A549 (cell line): ENCODE data around the gene TKFC. TPM values are rescaled to one million over a fixed set of nuclear protein-coding genes. Genes with fewer than 3 reads are reported as not detected.

Source experiments
- ATAC-seq, 2 experiments: fragments of 200-7000 bp in 1 of 2; fragments of >200 bp in 1 of 2; cut with Nextera tagmentation in 1 of 2; cut with Tn5 transposase in 1 of 2; 3 replicates each; pipeline versions ENCODE4 v1.8.0 to v1.9.1; 2018 to 2020; ENCODE audit warnings: mild to moderate bottlenecking in 1 of 2, moderate library complexity in 1 of 2
- CTCF ChIA-PET: fragments of 300-600 bp; sonication (Branson Sonifier 250); formaldehyde crosslinking; extraction: SDS; loops from one replicate; lab custom pipeline; 2021; ENCODE audit warnings: antibody characterized with exemption, inconsistent platforms; lab: Yijun Ruan, JAX
- POLR2A ChIA-PET: fragments of 350-600 bp; formaldehyde crosslinking; extraction: SDS; loops from one replicate; lab custom pipeline; 2021; ENCODE audit warnings: antibody characterized with exemption, inconsistent platforms; lab: Yijun Ruan, JAX
- DNase-seq, 2 experiments: peaks; one replicate each; pipeline versions ENCODE4 v3.0.0 to v3.0.0-alpha.2; 2011 to 2016; ENCODE audit warnings: low read depth in 1 of 2, low spot score in 1 of 2
- FAIRE-seq: peaks from 2 replicates; lab custom pipeline; 2011; peaks lifted over from hg19 to GRCh38; lab: Jason Lieb, UNC
- H3K27ac ChIP-seq, 2 experiments: fragments of >200 bp; sonication (Bioruptor Twin); formaldehyde crosslinking; 3 replicates each; pipeline ENCODE4 v1.5.1; 2016 to 2017
- H3K4me1 ChIP-seq: fragments of >200 bp; sonication (Bioruptor Twin); formaldehyde crosslinking; 3 replicates; pipeline ENCODE4 v1.6.1; 2016
- H3K4me2 ChIP-seq: fragments of >200 bp; sonication (Bioruptor Twin); formaldehyde crosslinking; 3 replicates; pipeline ENCODE4 v1.6.1; 2016
- H3K4me3 ChIP-seq: fragments of >200 bp; sonication (Bioruptor Twin); formaldehyde crosslinking; 3 replicates; pipeline ENCODE4 v1.5.1; 2016
- H3K9me3 ChIP-seq: fragments of >200 bp; sonication (Bioruptor Twin); formaldehyde crosslinking; 3 replicates; pipeline ENCODE4 v1.6.1; 2016
- BHLHE40 ChIP-seq: IDR thresholded peaks from 2 replicates; pipeline ENCODE4 v1.6.1; 2012; ENCODE audit warnings: low read depth, low read length, inconsistent platforms
- CBX2 ChIP-seq: fragments of 200-600 bp; sonication (generic); IDR thresholded peaks from 2 replicates; pipeline ENCODE4 v1.6.1; 2016; ENCODE audit warnings: low read depth, mild to moderate bottlenecking, borderline replicate concordance
- CEBPB ChIP-seq, 2 experiments: fragments of >200 bp in 1 of 2; sonication (Bioruptor Twin) in 1 of 2; formaldehyde crosslinking in 1 of 2; IDR thresholded peaks; 2 replicates each; pipeline ENCODE4 v1.6.1; 2012 to 2016
- CHD2 ChIP-seq: fragments of 150-350 bp; IDR thresholded peaks from 2 replicates; pipeline ENCODE4 v1.6.1; 2014; ENCODE audit warnings: low read length; ENCODE audit not compliant: partially characterized antibody
- EHF ChIP-seq: fragments of 250-450 bp; sonication (Bioruptor Pico); IDR thresholded peaks from 2 replicates; pipeline ENCODE4 v1.5.0; 2020; ENCODE audit warnings: mild to moderate bottlenecking
- ESRRA ChIP-seq: fragments of 150-350 bp; IDR thresholded peaks from 2 replicates; pipeline ENCODE4 v1.6.1; 2014; ENCODE audit warnings: mild to moderate bottlenecking, low read length, borderline replicate concordance
- HEYL ChIP-seq: fragments of 250-450 bp; sonication (Bioruptor Pico); IDR thresholded peaks from 2 replicates; pipeline ENCODE4 v1.8.0; 2021; ENCODE audit warnings: mild to moderate bottlenecking, moderate library complexity
- KDM5A ChIP-seq: fragments of 200-600 bp; sonication (generic); IDR thresholded peaks from 2 replicates; pipeline ENCODE4 v1.6.1; 2016; ENCODE audit warnings: antibody characterized with exemption, mild to moderate bottlenecking
- MAX ChIP-seq: IDR thresholded peaks from 2 replicates; pipeline ENCODE4 v1.6.1; 2012
- MAZ ChIP-seq: fragments of 150-350 bp; IDR thresholded peaks from 2 replicates; pipeline ENCODE4 v1.6.1; 2014; ENCODE audit warnings: antibody characterized with exemption, low read depth, low read length, borderline replicate concordance
- MYC ChIP-seq: IDR thresholded peaks from 2 replicates; pipeline ENCODE4 v1.6.1; 2012; ENCODE audit warnings: mild to moderate bottlenecking, inconsistent platforms, low read length, improper control_type of control experiment, borderline replicate concordance
- POLR2AphosphoS2 ChIP-seq: conservative IDR thresholded peaks from 2 replicates; pipeline ENCODE4 v1.6.1; 2012; ENCODE audit warnings: low read length, improper control_type of control experiment, inconsistent platforms
- RAD21 ChIP-seq, 2 experiments: fragments of >200 bp in 1 of 2; sonication (Bioruptor Twin) in 1 of 2; formaldehyde crosslinking in 1 of 2; IDR thresholded peaks in 1 of 2; conservative IDR thresholded peaks in 1 of 2; 2 replicates in 1 of 2; 3 replicates in 1 of 2; pipeline ENCODE4 v1.6.1; 2012 to 2018; ENCODE audit warnings: inconsistent platforms in 1 of 2
- RARB ChIP-seq: fragments of 250-450 bp; sonication (Bioruptor Pico); IDR thresholded peaks from 2 replicates; pipeline ENCODE4 v1.8.0; 2021; ENCODE audit warnings: mild to moderate bottlenecking, moderate library complexity
- SREBF2 ChIP-seq: fragments of 450-650 bp; IDR thresholded peaks from 2 replicates; pipeline ENCODE4 v1.6.1; 2014; ENCODE audit warnings: mild to moderate bottlenecking, moderate library complexity
- TP53 ChIP-seq: fragments of 250-450 bp; sonication (Bioruptor Pico); IDR thresholded peaks from 2 replicates; pipeline ENCODE4 v1.5.0; 2021; ENCODE audit warnings: mild to moderate bottlenecking, moderate library complexity
- ZFP36 ChIP-seq: fragments of 450-650 bp; IDR thresholded peaks from 2 replicates; pipeline ENCODE4 v1.6.1; 2014; ENCODE audit warnings: borderline replicate concordance; ENCODE audit not compliant: partially characterized antibody
- ZSCAN20 ChIP-seq: fragments of 250-450 bp; sonication (Bioruptor Pico); IDR thresholded peaks from 2 replicates; pipeline ENCODE4 v1.8.0; 2022; ENCODE audit warnings: mild to moderate bottlenecking, moderate library complexity
- WGBS: methylation state at CpG from one replicate; pipeline ENCODE4 v1.1.6; 2017; ENCODE audit errors: missing lambda C conversion rate; 5-methylcytosine and 5-hydroxymethylcytosine counted together
- polyA plus RNA-seq, 4 experiments: library from polyadenylated mRNA; depleted of rRNA in 3 of 4; stranded (reverse); fragments of >200 nt; fragmentation: RNase III in 1 of 4; extraction: RNeasy Plus Mini Kit Qiagen cat#74134 plus additional on column Dnase treatment in 1 of 4; gene quantifications; 2 replicates in 3 of 4; 3 replicates in 1 of 4; pipeline ENCODE4 v1.2.3, GENCODE V29; 2011 to 2017
- TF ChIP-seq, protein P1 (sequence below): fragments of 200-600 bp; sonication (generic); IDR thresholded peaks from 2 replicates; pipeline ENCODE4 v1.6.1; 2016; ENCODE audit warnings: antibody characterized with exemption, mild to moderate bottlenecking, moderate library complexity

The TKFC gene
- polyA plus RNA-seq, 2 of the 4 experiments (the other 2 are of a cell fraction), result 46.5 to 48.7 TPM

DNA sequence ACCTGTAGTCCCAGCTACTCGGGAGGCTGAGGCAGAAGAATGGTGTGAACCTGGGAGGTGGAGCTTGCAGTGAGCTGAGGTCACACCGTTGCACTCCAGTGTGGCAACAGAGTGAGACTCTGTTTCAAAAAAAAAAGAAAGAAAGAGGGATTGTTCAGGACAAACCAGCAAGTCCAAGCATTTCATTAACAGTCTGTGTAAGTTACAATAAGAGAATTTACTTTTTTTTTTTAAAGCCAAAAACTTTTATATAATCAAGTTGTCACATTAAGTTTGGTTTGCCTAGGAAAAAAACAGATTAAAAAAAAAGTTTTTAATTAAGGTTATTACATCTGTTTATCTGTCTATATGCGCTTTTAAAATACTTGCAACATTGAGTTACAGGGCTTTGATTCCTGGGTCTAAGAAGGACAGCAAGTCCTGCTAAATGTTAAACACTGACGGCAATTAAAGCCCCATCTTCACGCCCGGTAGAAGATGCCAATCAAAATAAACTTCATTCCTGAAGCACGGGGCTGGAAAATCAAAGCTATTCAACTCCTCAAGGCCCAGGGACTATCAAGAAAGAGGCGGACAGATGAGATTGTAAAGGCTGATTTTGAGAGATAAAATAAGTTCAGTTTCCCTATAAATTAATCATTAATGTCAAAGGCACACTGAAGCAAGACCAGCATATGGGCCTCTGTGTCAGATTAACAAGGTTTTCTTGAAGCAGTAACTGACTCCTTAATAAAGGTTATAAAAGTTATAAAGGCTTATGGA lies 39.8 kb downstream of the TKFC start:
- ChIA-PET CTCF (interaction anchor here (15.0 to 33.1 kb wide), 3 partner anchors 13 to 35 kb away, joined by 368 to 552 read pairs (median 521); partner anchors contain the start of genes DDB1, TKFC and TMEM216), POLR2A (interaction anchor here (0.6 kb wide), 1 partner anchor 11 kb away, joined by 5 read pairs; the partner anchor contains the start of genes CYB561A3 and TMEM138)
- Histone ChIP-seq H3K4me3 (no peak overlapping the region), H3K4me1 (peaks cover 3% of the 10 kb centered on the region), H3K27ac (no peak overlapping the region), H3K4me2 (no peak overlapping the region), H3K9me3 (0 out of 3 replicates have a peak, but pooled peaks cover 2% of the 10 kb centered on the region)
- TF ChIP-seq ZFP36, result peak; percentile 84
- TF ChIP-seq, protein P1, sequence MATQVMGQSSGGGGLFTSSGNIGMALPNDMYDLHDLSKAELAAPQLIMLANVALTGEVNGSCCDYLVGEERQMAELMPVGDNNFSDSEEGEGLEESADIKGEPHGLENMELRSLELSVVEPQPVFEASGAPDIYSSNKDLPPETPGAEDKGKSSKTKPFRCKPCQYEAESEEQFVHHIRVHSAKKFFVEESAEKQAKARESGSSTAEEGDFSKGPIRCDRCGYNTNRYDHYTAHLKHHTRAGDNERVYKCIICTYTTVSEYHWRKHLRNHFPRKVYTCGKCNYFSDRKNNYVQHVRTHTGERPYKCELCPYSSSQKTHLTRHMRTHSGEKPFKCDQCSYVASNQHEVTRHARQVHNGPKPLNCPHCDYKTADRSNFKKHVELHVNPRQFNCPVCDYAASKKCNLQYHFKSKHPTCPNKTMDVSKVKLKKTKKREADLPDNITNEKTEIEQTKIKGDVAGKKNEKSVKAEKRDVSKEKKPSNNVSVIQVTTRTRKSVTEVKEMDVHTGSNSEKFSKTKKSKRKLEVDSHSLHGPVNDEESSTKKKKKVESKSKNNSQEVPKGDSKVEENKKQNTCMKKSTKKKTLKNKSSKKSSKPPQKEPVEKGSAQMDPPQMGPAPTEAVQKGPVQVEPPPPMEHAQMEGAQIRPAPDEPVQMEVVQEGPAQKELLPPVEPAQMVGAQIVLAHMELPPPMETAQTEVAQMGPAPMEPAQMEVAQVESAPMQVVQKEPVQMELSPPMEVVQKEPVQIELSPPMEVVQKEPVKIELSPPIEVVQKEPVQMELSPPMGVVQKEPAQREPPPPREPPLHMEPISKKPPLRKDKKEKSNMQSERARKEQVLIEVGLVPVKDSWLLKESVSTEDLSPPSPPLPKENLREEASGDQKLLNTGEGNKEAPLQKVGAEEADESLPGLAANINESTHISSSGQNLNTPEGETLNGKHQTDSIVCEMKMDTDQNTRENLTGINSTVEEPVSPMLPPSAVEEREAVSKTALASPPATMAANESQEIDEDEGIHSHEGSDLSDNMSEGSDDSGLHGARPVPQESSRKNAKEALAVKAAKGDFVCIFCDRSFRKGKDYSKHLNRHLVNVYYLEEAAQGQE, result no peak
- WGBS, result 94% methylated on average over 8 of the region's 8 CpGs
- no peak for DNase-seq
- no peak for FAIRE-seq
- ATAC-seq, result no peak

- H3K4me3 ChIP-seq, result no peak overlapping the region
- WGBS, result 90% methylated on average over 6 of the region's 6 CpGs
- H3K27ac ChIP-seq, result no peak overlapping the region
- H3K9me3 ChIP-seq, result 0 out of 3 replicates have a peak, but pooled peaks cover 2% of the 10 kb centered on the region
- ATAC-seq, result no peak
- H3K4me2 ChIP-seq, result no peak overlapping the region
- CTCF ChIA-PET, result interaction anchor here (15.0 to 33.1 kb wide), 2 partner anchors 10 to 38 kb away, joined by 521 to 552 read pairs; partner anchors contain the start of genes DDB1, TKFC and TMEM216
- no peak for FAIRE-seq
- POLR2A ChIA-PET, result interaction anchor here (1.8 to 4.0 kb wide), 2 partner anchors 9 to 14 kb away, joined by 13 to 22 read pairs; partner anchors contain the start of genes CYB561A3 and TMEM138
- DNase-seq, result no peak
- peaks cover 20% of the 10 kb centered on the region for H3K4me1 ChIP-seq
- no peak for TF ChIP-seq MAZ
- TF ChIP-seq ESRRA, result no peak
- no peak for TF ChIP-seq CEBPB (IDR thresholded peaks at IDR 0.05)
- no peak for TF ChIP-seq MAX
- no peak for TF ChIP-seq CBX2
- no peak for TF ChIP-seq KDM5A
- TF ChIP-seq ZSCAN20 (CRISPR knock-in tag), result no peak
- TF ChIP-seq CHD2, result no peak
- TF ChIP-seq RARB (CRISPR knock-in tag), result no peak
- TF ChIP-seq POLR2AphosphoS2, result no peak
- TF ChIP-seq EHF (CRISPR knock-in tag), result no peak
- TF ChIP-seq HEYL (CRISPR knock-in tag), result no peak
- no peak for TF ChIP-seq RAD21 (conservative IDR thresholded peaks at IDR 0.05 in 1 of 2, IDR thresholded peaks at IDR 0.05 in 1 of 2)
- no peak for TF ChIP-seq BHLHE40
- TF ChIP-seq SREBF2, result no peak
- TF ChIP-seq TP53, result no peak
- no peak for TF ChIP-seq MYC
- TF ChIP-seq, all 56 proteins: peak for 0
These were observed 42.7 kb downstream of the TKFC start for GRCh38 chr11:61375761-61376108.
